GM10266 (cell line): ENCODE data around the gene TEKT5.

ENCODE experiments used
- DNase-seq: peaks from one replicate; pipeline ENCODE4 v3.0.0; 2012; ENCODE audit errors: extremely low spot score
- CTCF ChIP-seq: IDR thresholded peaks from 2 replicates; pipeline ENCODE4 v1.5.1; 2012; ENCODE audit warnings: mild to moderate bottlenecking, low read depth; ENCODE audit not compliant: control insufficient read depth, insufficient read depth; ENCODE audit errors: missing control alignments

TEKT5 gene

GRCh38 chr16:10660950-10661635 is 33.6 kb downstream of the TEKT5 start:
- TF ChIP-seq CTCF = no peak
- no peak for DNase-seq

DNA sequence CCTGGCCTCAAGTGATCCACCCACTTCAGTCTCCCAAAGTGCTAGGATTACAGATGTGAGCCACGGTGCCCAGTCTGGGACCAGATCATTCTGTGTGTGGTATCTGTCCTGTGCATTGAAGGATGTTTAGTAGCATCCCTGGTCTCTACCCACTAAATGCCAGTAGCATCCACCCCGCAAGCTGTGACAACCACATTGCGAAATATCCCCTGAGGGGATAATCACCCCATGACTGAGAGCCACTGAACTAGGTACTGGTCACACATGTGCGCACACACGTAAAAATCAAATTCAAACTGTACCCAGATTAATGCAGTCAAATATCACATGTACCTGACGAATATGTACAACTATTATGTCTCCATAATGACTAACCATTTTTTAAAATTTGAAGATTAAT is 35.8 kb downstream of the TEKT5 start:
- no peak for TF ChIP-seq CTCF
- DNase-seq = no peak

DNA sequence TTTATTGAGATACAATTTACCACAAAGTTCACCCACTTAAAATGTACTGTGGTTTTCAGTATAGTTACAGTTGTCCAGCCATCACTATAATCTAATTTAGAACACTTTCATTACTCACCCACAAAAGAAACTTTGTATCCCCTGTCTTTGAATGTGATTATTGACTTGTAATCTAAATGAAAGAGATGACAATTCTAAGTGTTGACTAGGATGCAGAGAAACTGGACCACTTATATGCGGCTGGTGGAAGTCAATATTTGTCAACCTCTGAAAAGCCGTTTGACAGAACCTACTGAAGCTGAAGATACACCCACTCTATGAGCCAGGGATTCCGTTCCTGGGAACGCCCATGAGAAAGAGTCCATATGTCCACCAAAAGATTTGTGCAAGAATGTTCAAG is 36.8 kb downstream of the TEKT5 start:
- DNase-seq = no peak
- no peak for TF ChIP-seq CTCF

DNA sequence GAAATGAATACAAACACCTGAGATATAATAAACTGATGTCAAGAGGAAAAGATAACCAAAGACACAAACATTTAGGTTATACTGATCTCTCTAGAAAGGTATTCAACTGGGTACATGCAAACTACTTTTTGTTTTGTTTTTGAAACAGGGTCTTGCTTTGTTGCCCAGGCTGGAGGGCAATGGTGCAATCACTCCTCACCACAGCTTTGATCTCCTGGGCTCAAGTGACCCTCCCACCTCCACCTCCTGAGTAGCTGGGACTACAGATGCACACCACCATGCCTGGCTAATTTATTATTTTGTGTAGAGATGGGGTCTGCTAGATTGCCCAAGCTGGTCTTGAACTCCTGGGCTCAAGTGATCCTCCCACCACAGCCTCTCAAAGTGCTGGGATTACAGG is 38.1 kb downstream of the TEKT5 start:
- no peak for DNase-seq
- no peak for TF ChIP-seq CTCF

- no peak for TF ChIP-seq CTCF
- no peak for DNase-seq
Measured at GRCh38 chr16:10655415-10655977, 39.2 kb downstream of the TEKT5 start.

DNA sequence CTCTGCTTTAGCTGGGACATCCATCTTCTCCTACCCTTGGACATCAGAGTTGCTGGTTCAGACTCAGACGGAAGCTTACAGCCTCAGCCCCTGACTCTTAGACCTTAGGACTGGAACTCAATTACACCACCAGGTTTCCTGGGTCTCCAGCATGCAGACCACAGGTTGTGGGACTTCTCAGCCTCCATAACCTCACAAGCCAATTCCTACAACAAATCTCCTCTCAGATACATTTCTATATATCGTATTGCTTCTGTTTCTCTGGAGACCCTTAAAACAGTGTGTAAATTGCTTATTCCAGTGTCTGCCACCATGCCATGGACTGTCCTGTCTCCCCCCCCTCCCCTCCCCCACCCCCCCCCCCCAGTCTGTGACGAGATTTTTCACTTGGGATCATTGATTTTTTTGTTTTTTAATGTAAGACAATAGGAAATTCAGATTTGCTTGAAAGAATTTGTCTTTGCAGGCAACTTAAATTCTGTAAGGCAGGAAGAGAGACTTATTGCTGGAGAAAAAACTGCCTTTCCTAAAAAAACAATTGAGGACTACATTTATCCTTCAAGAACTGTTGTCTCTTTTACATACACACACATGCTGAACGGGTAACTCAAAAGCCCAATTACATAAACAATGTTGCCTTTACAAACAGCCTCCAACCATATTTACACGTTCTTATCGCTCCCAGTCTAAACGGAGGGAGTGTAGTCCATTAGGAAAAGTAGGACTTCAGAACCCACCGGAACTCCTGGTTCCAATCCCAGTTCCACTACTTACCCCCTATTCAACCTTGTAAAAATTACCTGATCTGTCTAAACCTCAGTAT is 39.9 kb downstream of the TEKT5 start:
- no peak for DNase-seq
- no peak for TF ChIP-seq CTCF
